CD8-positive, alpha-beta memory T cell (primary cell): ENCODE measurements around the gene RALB. TPM values are rescaled to one million over a fixed set of nuclear protein-coding genes. Genes with fewer than 3 reads are reported as not detected.
A peak's percentile ranks its signal among the peaks of the same experiment; 100 is the strongest.

ENCODE experiments used
- CTCF ChIA-PET: fragments of 350-600 bp; sonication (Branson Sonifier 250); formaldehyde crosslinking; loops from one replicate; lab custom pipeline; 2021; ENCODE audit warnings: antibody characterized with exemption; lab: Charles Lee
- POLR2A ChIA-PET: fragments of 350-600 bp; sonication (Branson Sonifier 250); formaldehyde crosslinking; loops from one replicate; lab custom pipeline; 2021; ENCODE audit warnings: antibody characterized with exemption; lab: Charles Lee
- DNase-seq, 5 donors: peaks; one replicate each; pipeline versions ENCODE4 v3.0.0 to v3.0.0-alpha.2; 2020 to 2022; ENCODE audit warnings: mixed read lengths in 1 of 5
- H3K27ac ChIP-seq: one replicate; pipeline ENCODE4 v1.7.0; 2013; ENCODE audit warnings: low read depth, mild to moderate bottlenecking, low read length, moderate library complexity
- H3K27me3 ChIP-seq: 2 replicates; pipeline ENCODE4 v1.7.0; 2013; ENCODE audit warnings: low read length, mild to moderate bottlenecking; ENCODE audit not compliant: insufficient read depth, poor library complexity, severe bottlenecking
- H3K36me3 ChIP-seq: 2 replicates; pipeline ENCODE4 v1.7.0; 2013; ENCODE audit warnings: mild to moderate bottlenecking, low read length, moderate library complexity; ENCODE audit not compliant: insufficient read depth
- H3K4me1 ChIP-seq: 2 replicates; pipeline ENCODE4 v1.7.0; 2013; ENCODE audit warnings: mild to moderate bottlenecking, low read length, moderate library complexity; ENCODE audit not compliant: insufficient read depth
- H3K4me3 ChIP-seq: 2 replicates; pipeline ENCODE4 v1.7.0; 2013; ENCODE audit warnings: mild to moderate bottlenecking, low read length
- H3K9me3 ChIP-seq: 2 replicates; pipeline ENCODE4 v1.7.0; 2013; ENCODE audit warnings: mild to moderate bottlenecking, low read length
- H3K27ac Mint-ChIP-seq, 8 donors: one replicate each; pipeline ENCODE4 v1.8.0; 2020 to 2021; ENCODE audit warnings: mixed read lengths in 8 of 8, mild to moderate bottlenecking in 6 of 8, inconsistent platforms in 3 of 8, moderate library complexity in 3 of 8
- H3K27me3 Mint-ChIP-seq, 2 donors: one replicate each; pipeline ENCODE4 v1.8.0; 2020 to 2021; ENCODE audit warnings: mixed read lengths in 2 of 2, mild to moderate bottlenecking in 1 of 2, moderate library complexity in 1 of 2
- H3K36me3 Mint-ChIP-seq, 3 donors: one replicate each; pipeline ENCODE4 v1.8.0; 2020 to 2021; ENCODE audit warnings: mixed read lengths in 3 of 3, inconsistent platforms in 1 of 3, mild to moderate bottlenecking in 1 of 3
- H3K4me1 Mint-ChIP-seq, 3 donors: one replicate each; pipeline ENCODE4 v1.8.0; 2020 to 2021; ENCODE audit warnings: mixed read lengths in 3 of 3, inconsistent platforms in 1 of 3, mild to moderate bottlenecking in 1 of 3
- H3K4me3 Mint-ChIP-seq, 7 donors: one replicate each; pipeline ENCODE4 v1.8.0; 2020 to 2021; ENCODE audit warnings: mixed read lengths in 7 of 7, mild to moderate bottlenecking in 6 of 7, moderate library complexity in 4 of 7, inconsistent platforms in 2 of 7
- H3K9me3 Mint-ChIP-seq, 5 donors: one replicate each; pipeline ENCODE4 v1.8.0; 2020 to 2022; ENCODE audit warnings: mixed read lengths in 5 of 5, mild to moderate bottlenecking in 3 of 5, moderate library complexity in 2 of 5, inconsistent platforms in 1 of 5
- polyA plus RNA-seq: library from polyadenylated mRNA; unstranded; fragments of 300-500 nt; fragmentation: Illumina TruSeq; gene quantifications from one replicate; pipeline ENCODE4 v1.2.3, GENCODE V29; 2021
- total RNA-seq, 2 experiments: library from RNA; stranded (reverse); gene quantifications; one replicate each; pipeline ENCODE4 v1.2.3, GENCODE V29; 2021

Gene RALB
- total and polyA plus RNA-seq, 3 experiments from 2014 or later = 32.5 to 39.6 (median 37.3) TPM

DNA sequence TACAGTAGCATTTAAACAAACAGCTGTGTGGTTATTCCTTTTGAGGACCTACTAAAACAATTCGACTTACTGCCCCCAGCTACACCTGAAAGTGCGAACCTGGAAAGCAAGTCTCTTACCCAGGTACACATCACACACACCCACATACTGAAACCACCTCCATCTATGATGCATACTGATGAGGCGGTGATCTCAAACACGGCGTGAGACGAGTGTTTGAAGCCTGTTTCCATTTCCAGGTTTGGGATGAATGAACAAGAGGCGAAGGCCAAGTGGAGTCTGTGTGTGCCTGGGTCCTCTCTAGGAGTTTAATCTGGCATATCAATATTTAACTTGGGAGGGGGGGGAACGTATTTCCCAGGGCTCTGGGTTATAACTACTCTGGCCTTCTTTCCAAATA lies 31.0 kb upstream of the RALB start:
- ChIA-PET CTCF (no interaction called here), POLR2A (interaction anchor here (1.9 kb wide), 1 partner anchor 11 kb away, joined by 17 read pairs; no protein-coding TSS in a partner anchor)
- Histone ChIP-seq H3K36me3 (peaks cover 5% of the 10 kb centered on the region), H3K27me3 (no peaks in the 10 kb centered on the region), H3K27ac (no peak overlapping the region), H3K4me1 (peaks cover 28% of the 10 kb centered on the region), H3K4me3 (no peak overlapping the region), H3K9me3 (no peaks in the 10 kb centered on the region)
- peaks cover 6 to 37% (median 10%) of the 10 kb centered on the region in 3 donors for H3K36me3 Mint-ChIP-seq
- DNase-seq = no peak
- H3K4me3 Mint-ChIP-seq = peak overlapping the region; percentile 78 to 94 (median 83)
- H3K9me3 Mint-ChIP-seq = no peaks in the 10 kb centered on the region
- no peaks in the 10 kb centered on the region for H3K27me3 Mint-ChIP-seq
- peaks cover 42 to 70% (median 65%) of the 10 kb centered on the region in 3 donors for H3K4me1 Mint-ChIP-seq
- peak overlapping the region; percentile 38 to 91 (median 76) for H3K27ac Mint-ChIP-seq

DNA sequence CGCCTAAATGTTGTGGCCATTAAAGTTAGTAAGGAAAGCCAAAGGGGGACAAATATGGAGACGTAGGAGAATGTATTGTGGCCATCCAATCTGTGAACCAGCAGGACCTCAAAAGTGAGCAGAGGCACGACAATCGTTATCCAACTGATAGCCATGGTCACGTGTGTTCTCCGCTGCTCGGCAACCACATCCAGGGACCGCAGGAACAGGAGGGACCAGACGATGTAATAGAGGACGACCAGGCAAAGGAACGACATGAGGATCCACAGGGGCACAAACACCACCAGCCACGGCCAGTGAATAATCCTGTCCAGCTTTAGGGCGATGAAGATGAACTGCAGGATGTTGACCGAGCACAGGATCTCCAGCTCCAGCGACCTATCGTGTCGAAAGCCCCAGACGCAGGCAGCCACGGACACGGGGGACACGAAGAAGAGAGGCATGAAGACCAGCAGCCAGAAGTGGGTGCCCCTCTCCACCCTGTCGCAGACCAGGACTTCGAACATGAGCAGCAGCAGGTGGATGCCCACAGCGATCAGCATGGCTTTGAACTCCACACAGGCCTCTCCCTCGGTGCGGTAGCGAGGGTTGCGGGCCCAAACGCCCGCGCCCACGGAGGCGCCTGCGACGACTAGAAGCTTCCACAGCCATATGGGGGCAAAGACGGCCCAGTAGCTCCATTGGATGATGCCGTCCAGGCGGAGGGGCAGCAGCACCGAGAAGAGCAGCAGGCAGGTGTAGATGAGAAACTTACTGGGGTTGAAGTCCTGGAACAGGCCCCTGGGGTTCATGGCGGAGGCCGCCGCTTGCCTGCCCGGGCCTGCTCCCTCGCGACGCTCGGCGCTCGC lies 30.2 kb upstream of the RALB start:
- peak overlapping the region; percentile 78 for H3K4me3 ChIP-seq
- peaks cover 39 to 70% (median 66%) of the 10 kb centered on the region in 3 donors for H3K4me1 Mint-ChIP-seq
- peaks cover 4 to 36% (median 10%) of the 10 kb centered on the region in 3 donors for H3K36me3 Mint-ChIP-seq

GRCh38 chr2:120223034-120223912 lies 29.4 kb upstream of the RALB start, which contains the start of gene TMEM185B:
TMEM185B (minus strand) TSS chr2:120223400; CDS start chr2:120222976, 424 bp downstream.
- POLR2A ChIA-PET = interaction anchor here (0.5 to 1.9 kb wide), 6 partner anchors 9 to 545 kb away, joined by 3 to 17 read pairs (median 6); partner anchors contain the start of gene RALB
- H3K36me3 Mint-ChIP-seq = peaks cover 4 to 32% (median 10%) of the 10 kb centered on the region in 3 donors

More for the DNA sequence above, 30.2 kb upstream of the RALB start:
- H3K27me3 ChIP-seq = no peaks in the 10 kb centered on the region
- peaks cover 30% of the 10 kb centered on the region for H3K4me1 ChIP-seq
- peaks cover 5% of the 10 kb centered on the region for H3K36me3 ChIP-seq
- H3K9me3 Mint-ChIP-seq = no peaks in the 10 kb centered on the region
- peak overlapping the region; percentile 90 for H3K27ac ChIP-seq
- H3K4me3 Mint-ChIP-seq = peak overlapping the region; percentile 78 to 94 (median 83)
- H3K9me3 ChIP-seq = no peaks in the 10 kb centered on the region
- POLR2A ChIA-PET = interaction anchor here (0.6 to 1.9 kb wide), 6 partner anchors 10 to 46 kb away, joined by 3 to 17 read pairs (median 6); partner anchors contain the start of gene RALB
- no peaks in the 10 kb centered on the region for H3K27me3 Mint-ChIP-seq
- DNase-seq = no peak
- CTCF ChIA-PET = interaction anchor here (0.8 to 1.0 kb wide), 2 partner anchors 9 to 10 kb away, joined by 3 to 6 read pairs; no protein-coding TSS in a partner anchor
- peak overlapping the region; percentile 71 to 92 (median 89) for H3K27ac Mint-ChIP-seq

DNA sequence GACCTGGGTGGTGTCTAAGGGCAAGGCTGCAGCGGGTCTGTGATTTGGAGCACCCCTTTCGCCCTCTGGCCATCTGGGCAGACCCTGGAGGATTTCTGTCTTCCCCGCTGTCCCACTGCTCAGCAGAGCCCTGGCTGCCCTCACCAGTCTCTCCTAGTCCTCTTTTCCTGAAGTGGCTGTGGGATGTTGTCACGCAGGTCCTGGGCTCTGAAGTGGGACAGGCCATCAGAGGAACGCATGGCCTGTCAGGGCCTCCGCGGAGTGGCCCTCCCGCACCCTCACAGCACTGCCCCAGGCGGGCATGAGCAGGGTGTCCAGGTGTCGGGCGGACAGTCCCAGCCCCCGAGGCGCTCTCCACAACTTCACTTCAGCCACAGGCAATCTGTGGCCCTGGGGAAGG lies 28.4 kb upstream of the RALB start:
- peak overlapping the region; percentile 82 to 93 (median 87) for H3K4me3 Mint-ChIP-seq
- ChIA-PET CTCF (no interaction called here), POLR2A (interaction anchor here (1.7 kb wide), 1 partner anchor 28 kb away, joined by 4 read pairs; the partner anchor contains the start of gene RALB)
- Histone ChIP-seq H3K27me3 (no peaks in the 10 kb centered on the region), H3K9me3 (no peaks in the 10 kb centered on the region), H3K27ac (no peak overlapping the region), H3K36me3 (peaks cover 3% of the 10 kb centered on the region), H3K4me3 (no peak overlapping the region), H3K4me1 (peaks cover 35% of the 10 kb centered on the region)
- H3K27me3 Mint-ChIP-seq = no peaks in the 10 kb centered on the region
- H3K4me1 Mint-ChIP-seq = peaks cover 47 to 69% (median 69%) of the 10 kb centered on the region in 3 donors
- H3K27ac Mint-ChIP-seq = peak overlapping the region in 7 of 8 donors; percentile 79 to 92 (median 87)
- H3K36me3 Mint-ChIP-seq = peaks cover 4 to 26% (median 7%) of the 10 kb centered on the region in 3 donors
- DNase-seq = no peak
- no peaks in the 10 kb centered on the region for H3K9me3 Mint-ChIP-seq

More at GRCh38 chr2:120223034-120223912, 29.4 kb upstream of the RALB start, which contains the start of gene TMEM185B:
- CTCF ChIA-PET = interaction anchor here (0.6 to 1.0 kb wide), 2 partner anchors 9 to 90 kb away, joined by 3 to 6 read pairs; no protein-coding TSS in a partner anchor
- Histone ChIP-seq H3K9me3 (no peaks in the 10 kb centered on the region), H3K4me3 (peak within 1 kb of the TSS; percentile 78), H3K36me3 (peaks cover 5% of the 10 kb centered on the region), H3K4me1 (peaks cover 35% of the 10 kb centered on the region), H3K27ac (peak within 1 kb of the TSS; percentile 90), H3K27me3 (no peaks in the 10 kb centered on the region)
- Mint-ChIP-seq H3K27ac (peak within 1 kb of the TSS; percentile 86 to 95 (median 90)), H3K4me3 (peak within 1 kb of the TSS; percentile 82 to 94 (median 87)), H3K9me3 (no peaks in the 10 kb centered on the region), H3K4me1 (peaks cover 41 to 69% (median 67%) of the 10 kb centered on the region in 3 donors), H3K27me3 (no peaks in the 10 kb centered on the region)
- peak; percentile 87 to 92 (median 90) for DNase-seq

DNA sequence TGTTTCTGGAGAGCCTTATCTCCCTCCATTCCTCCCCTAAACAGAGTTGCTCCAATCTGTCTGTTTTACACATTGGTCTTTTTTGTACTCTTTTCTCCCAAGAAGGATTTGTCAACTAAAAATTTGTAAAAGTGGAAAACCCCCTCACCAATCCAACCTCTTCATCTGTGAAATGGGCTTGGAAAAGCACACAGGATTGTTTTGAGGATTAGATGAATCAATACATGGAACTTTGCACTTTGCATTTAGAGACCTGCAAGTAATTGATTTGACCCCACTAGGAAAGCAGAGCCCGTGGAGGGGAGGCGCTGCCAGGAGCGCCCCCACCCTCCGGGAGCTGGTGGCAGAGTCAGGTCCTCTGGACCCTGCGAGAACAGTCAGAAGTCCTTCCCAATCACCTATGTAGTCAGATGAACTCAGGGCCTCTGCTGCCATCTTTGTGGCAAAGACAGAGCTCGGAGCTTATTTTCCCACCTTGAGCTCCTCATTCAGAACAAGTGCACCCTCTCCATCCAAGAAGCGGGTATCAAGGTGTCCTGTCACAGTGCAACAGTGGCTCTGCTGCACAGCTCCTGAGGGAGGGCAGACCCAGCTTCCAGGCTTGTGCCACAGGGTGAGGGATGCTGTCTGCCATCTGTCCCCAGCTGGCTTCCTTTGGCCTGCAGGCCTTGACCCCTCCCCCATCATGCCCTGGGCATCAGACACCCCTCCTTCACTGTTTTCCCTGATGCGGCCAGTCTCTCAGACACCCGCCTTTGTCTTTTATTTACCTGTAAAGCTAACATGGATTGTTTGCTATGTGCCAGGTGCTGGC lies 27.7 kb upstream of the RALB start:
- POLR2A ChIA-PET = interaction anchor here (1.7 kb wide), 1 partner anchor 27 kb away, joined by 4 read pairs; the partner anchor contains the start of gene RALB
- H3K4me3 ChIP-seq = no peak overlapping the region
- H3K27ac ChIP-seq = no peak overlapping the region
- Mint-ChIP-seq H3K27ac (peak overlapping the region in 7 of 8 donors; percentile 29 to 91 (median 63)), H3K4me1 (peaks cover 46 to 70% (median 70%) of the 10 kb centered on the region in 3 donors), H3K9me3 (no peaks in the 10 kb centered on the region), H3K36me3 (peaks cover 4 to 23% (median 7%) of the 10 kb centered on the region in 3 donors), H3K4me3 (peak overlapping the region; percentile 47 to 93 (median 87)), H3K27me3 (no peaks in the 10 kb centered on the region)
- DNase-seq = peak in 1 of 5 donors; percentile 22
- peaks cover 38% of the 10 kb centered on the region for H3K4me1 ChIP-seq
- no peaks in the 10 kb centered on the region for H3K9me3 ChIP-seq
- no peaks in the 10 kb centered on the region for H3K36me3 ChIP-seq
- no peaks in the 10 kb centered on the region for H3K27me3 ChIP-seq
- CTCF ChIA-PET = interaction anchor here (1.0 to 1.5 kb wide), 2 partner anchors 27 to 50 kb away, joined by 3 read pairs; partner anchors contain the start of gene RALB

DNA sequence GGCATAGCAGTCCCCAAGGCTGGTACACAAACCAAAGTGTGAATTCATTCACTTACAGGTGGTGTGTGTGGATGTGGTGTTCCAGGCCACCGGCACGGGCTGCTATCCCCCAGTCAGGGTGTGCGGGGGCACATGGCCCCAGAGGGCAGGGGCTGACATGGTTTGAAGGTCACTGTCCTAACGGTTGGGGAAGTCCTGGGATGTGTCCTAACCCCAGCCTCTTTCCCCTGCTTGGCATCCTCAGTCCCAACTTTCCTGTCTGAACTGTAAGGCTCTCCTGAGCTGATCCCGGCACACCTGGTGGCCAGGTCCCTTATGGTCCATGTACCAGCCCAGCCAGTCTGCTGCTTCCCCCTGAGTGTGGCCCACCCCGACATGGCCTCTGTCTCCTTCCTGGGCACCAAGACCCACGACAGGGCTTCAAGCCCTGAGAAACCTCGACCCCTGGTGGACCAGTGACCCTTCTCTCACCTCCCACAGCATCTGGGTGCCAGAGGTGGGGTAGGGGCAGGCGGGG lies 27.0 kb upstream of the RALB start:
- DNase-seq = peak in 1 of 5 donors; percentile 25
- CTCF ChIA-PET = interaction anchor here (1.0 to 1.5 kb wide), 2 partner anchors 27 to 51 kb away, joined by 3 read pairs; partner anchors contain the start of gene RALB
- peak overlapping the region in 3 of 8 donors; percentile 4 to 91 (median 63) for H3K27ac Mint-ChIP-seq

More for the DNA sequence above, 27.0 kb upstream of the RALB start:
- no peak overlapping the region for H3K27ac ChIP-seq
- H3K4me1 Mint-ChIP-seq = peaks cover 46 to 70% (median 70%) of the 10 kb centered on the region in 3 donors
- peaks cover 3 to 18% (median 5%) of the 10 kb centered on the region in 3 donors for H3K36me3 Mint-ChIP-seq
- no peak overlapping the region for H3K4me3 ChIP-seq
- H3K4me1 ChIP-seq = peaks cover 45% of the 10 kb centered on the region
- H3K9me3 Mint-ChIP-seq = no peaks in the 10 kb centered on the region
- no peaks in the 10 kb centered on the region for H3K27me3 ChIP-seq
- H3K27me3 Mint-ChIP-seq = no peaks in the 10 kb centered on the region
- no peaks in the 10 kb centered on the region for H3K36me3 ChIP-seq
- POLR2A ChIA-PET = interaction anchor here (1.7 kb wide), 1 partner anchor 27 kb away, joined by 4 read pairs; the partner anchor contains the start of gene RALB
- peak overlapping the region in 5 of 7 donors; percentile 17 to 80 (median 32) for H3K4me3 Mint-ChIP-seq
- H3K9me3 ChIP-seq = no peaks in the 10 kb centered on the region
